RWPE1 (cell line): ENCODE results near the gene LTBP4.
"Not testable (repeated sequence)": the region's sequence is repeated elsewhere in the genome, so short reads cannot be mapped to it uniquely, and the experiment has no call there.

Source experiments
- CTCF ChIA-PET: fragments of 350-600 bp; sonication (Branson Sonifier 250); formaldehyde crosslinking; extraction: SDS; loops from one replicate; lab custom pipeline; 2021; lab: Yijun Ruan, JAX
- POLR2A ChIA-PET: fragments of 400-600 bp; formaldehyde crosslinking; extraction: SDS; loops from one replicate; lab custom pipeline; 2020; ENCODE audit warnings: antibody characterized with exemption; ENCODE audit not compliant: low non-redundant PET; lab: Yijun Ruan, JAX
- DNase-seq: peaks from one replicate; pipeline ENCODE4 v3.0.0; 2012; ENCODE audit warnings: low spot score
- H3K27ac ChIP-seq: fragments of 450-650 bp; 2 replicates; pipeline ENCODE4 v1.5.1; 2017
- CTCF ChIP-seq: fragments of 450-650 bp; conservative IDR thresholded peaks from 2 replicates; pipeline ENCODE4 v1.5.1; 2017; ENCODE audit warnings: low read depth, mild to moderate bottlenecking

LTBP4 gene

GRCh38 chr19:40650749-40651305, 49.7 kb downstream of the LTBP4 start:
- no peak for DNase-seq
- H3K27ac ChIP-seq: no peak overlapping the region
- ChIA-PET CTCF (interaction anchor here (0.6 kb wide), 3 partner anchors 95 to 126 kb away, joined by 3 to 5 read pairs (median 3); no protein-coding TSS in a partner anchor), POLR2A (interaction anchor here (0.7 kb wide), 1 partner anchor 37 kb away, joined by 4 read pairs; no protein-coding TSS in a partner anchor)
- no peak for TF ChIP-seq CTCF

- H3K27ac ChIP-seq, POLR2A ChIA-PET, DNase-seq: not testable (repeated sequence)
- CTCF ChIA-PET: interaction anchor here (0.6 kb wide), 1 partner anchor 48 kb away, joined by 3 read pairs; no protein-coding TSS in a partner anchor
These were observed 51.1 kb downstream of the LTBP4 start for GRCh38 chr19:40652303-40652702.

- DNase-seq, CTCF ChIA-PET, POLR2A ChIA-PET: not testable (repeated sequence)
These were observed 54.5 kb downstream of the LTBP4 start for GRCh38 chr19:40655684-40656083.

GRCh38 chr19:40658031-40658430, 56.9 kb downstream of the LTBP4 start:
- DNase-seq: no peak
- ChIA-PET POLR2A (no interaction called here), CTCF (interaction anchor here (0.5 to 0.6 kb wide), 2 partner anchors 112 to 496 kb away, joined by 3 to 4 read pairs; no protein-coding TSS in a partner anchor)
- no peak for TF ChIP-seq CTCF
- H3K27ac ChIP-seq: no peak overlapping the region

More at GRCh38 chr19:40655684-40656083, 54.5 kb downstream of the LTBP4 start:
- H3K27ac ChIP-seq: not testable (repeated sequence)

GRCh38 chr19:40659116-40659515, 57.9 kb downstream of the LTBP4 start:
- no peak overlapping the region for H3K27ac ChIP-seq
- no peak for DNase-seq
- ChIA-PET POLR2A (no interaction called here), CTCF (interaction anchor here (0.6 kb wide), 1 partner anchor 89 kb away, joined by 3 read pairs; no protein-coding TSS in a partner anchor)
- TF ChIP-seq CTCF: no peak

GRCh38 chr19:40659566-40659965, 58.4 kb downstream of the LTBP4 start:
- DNase-seq: no peak
- no peak overlapping the region for H3K27ac ChIP-seq
- no peak for TF ChIP-seq CTCF
- POLR2A ChIA-PET: no interaction called here
- CTCF ChIA-PET: interaction anchor here (0.6 kb wide), 1 partner anchor 89 kb away, joined by 3 read pairs; no protein-coding TSS in a partner anchor

- ChIA-PET POLR2A (no interaction called here), CTCF (interaction anchor here (1.6 kb wide), 1 partner anchor 483 kb away, joined by 3 read pairs; no protein-coding TSS in a partner anchor)
- no peak overlapping the region for H3K27ac ChIP-seq
- no peak for DNase-seq
- TF ChIP-seq CTCF: no peak
These were observed 60.4 kb downstream of the LTBP4 start for GRCh38 chr19:40661616-40662015.
